Measurements from ENCODE around the gene BORCS6. TPM values are rescaled to one million over a fixed set of nuclear protein-coding genes. Genes with fewer than 3 reads are reported as not detected.

The BORCS6 gene
- total RNA-seq, 1 experiment from 2014 or later = 6.4 TPM

DNA sequence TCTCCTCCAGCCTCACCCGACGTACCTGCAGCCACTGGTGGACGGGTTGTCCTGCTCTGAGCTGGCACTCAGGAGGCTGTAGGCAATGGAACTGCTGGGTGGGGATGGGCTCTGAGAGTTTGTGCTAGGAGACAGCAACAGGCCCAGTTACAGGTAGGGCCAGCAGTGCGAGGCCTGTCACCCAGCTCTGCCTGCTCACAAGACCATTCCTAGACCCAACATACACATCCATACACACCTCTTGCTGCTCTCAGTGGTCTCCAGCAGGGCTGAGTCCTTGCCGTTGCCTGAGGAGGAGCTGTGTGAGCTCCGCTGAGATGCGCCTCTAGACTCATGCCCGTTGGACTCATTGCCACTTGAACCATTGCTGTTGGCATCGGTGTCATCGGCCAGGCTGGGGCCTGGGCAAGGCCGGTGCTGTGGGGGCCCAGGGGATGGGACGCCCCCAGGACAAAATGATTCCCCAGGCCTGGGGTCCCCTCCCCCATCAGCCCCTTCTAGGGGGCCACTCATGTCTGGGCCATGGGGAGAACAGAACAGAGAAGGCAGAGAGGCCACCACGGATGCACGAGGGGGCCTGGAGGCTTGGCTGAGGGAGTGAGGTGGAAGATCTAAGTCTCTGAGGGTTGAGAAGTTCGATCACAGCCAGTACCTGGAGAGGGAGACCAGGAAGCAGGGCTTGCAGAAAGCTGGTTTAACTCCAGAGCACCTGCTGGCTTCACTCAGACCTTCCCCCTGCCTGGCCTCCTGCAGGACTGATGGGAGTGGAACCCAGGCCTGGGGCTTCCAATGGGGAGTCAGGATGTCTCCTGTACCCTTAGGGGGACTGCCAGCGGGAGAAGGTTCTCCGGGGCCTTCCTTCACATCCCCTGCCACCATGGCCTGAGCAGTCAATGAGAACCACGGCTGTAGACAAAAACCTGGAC, 39.5 kb downstream of the BORCS6 start:
- no peaks in the 10 kb centered on the region for H3K27me3 ChIP-seq (ENCODE audit: insufficient read depth, low read length)
- intact Hi-C loops (cut with micrococcal nuclease) = no loop called here
- peaks cover 40 to 50% of the 10 kb centered on the region in 2 experiments for H3K36me3 ChIP-seq (ENCODE audit: control insufficient read depth in 1 of 2, insufficient read depth in 2 of 2, low read length in 2 of 2)
- ChIA-PET POLR2A (interaction anchor here (0.8 to 1.6 kb wide), 4 partner anchors 9 to 40 kb away, joined by 4 to 6 read pairs (median 4); partner anchors contain the start of gene BORCS6), RAD21 (ENCODE audit: low non-redundant PET in 1 of 2, low total read pairs in 2 of 2, uncharacterized antibody in 2 of 2, unreplicated experiment in 2 of 2) (no interaction called here), CTCF (interaction anchor here (0.6 to 1.0 kb wide), 2 partner anchors 9 to 11 kb away, joined by 4 read pairs; no protein-coding TSS in a partner anchor)
- TF ChIP-seq ZNF274 (IDR thresholded peaks at IDR 0.05; ENCODE audit: low read depth, low read length) (no peak), JUND (IDR thresholded peaks at IDR 0.05) (no peak), SIN3A (IDR thresholded peaks at IDR 0.05; ENCODE audit: low read depth) (no peak)
- TF ChIP-seq, protein P1, sequence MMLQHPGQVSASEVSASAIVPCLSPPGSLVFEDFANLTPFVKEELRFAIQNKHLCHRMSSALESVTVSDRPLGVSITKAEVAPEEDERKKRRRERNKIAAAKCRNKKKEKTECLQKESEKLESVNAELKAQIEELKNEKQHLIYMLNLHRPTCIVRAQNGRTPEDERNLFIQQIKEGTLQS (IDR thresholded peaks at IDR 0.05) = no peak
- peak overlapping the region; percentile 99 for H3K9ac ChIP-seq (ENCODE audit: low read length)
- H4K20me1 ChIP-seq (ENCODE audit: insufficient read depth) = no peaks in the 10 kb centered on the region
- H2AFZ ChIP-seq (ENCODE audit: low read depth, low read length, poor library complexity, severe bottlenecking) = no peak overlapping the region
- H3K27ac ChIP-seq (ENCODE audit: low read depth, low read length) = peak overlapping the region; percentile 77
- H3K4me2 ChIP-seq (ENCODE audit: low read length) = peak overlapping the region; percentile 100
- H3K4me1 ChIP-seq (ENCODE audit: control insufficient read depth in 1 of 2, insufficient read depth in 2 of 2, low read length in 2 of 2) = peaks cover 35 to 51% of the 10 kb centered on the region in 2 experiments
- peaks cover 51% of the 10 kb centered on the region for H3K79me2 ChIP-seq (ENCODE audit: insufficient read depth, low read length)
- no peaks in the 10 kb centered on the region for H3K9me2 ChIP-seq (ENCODE audit: insufficient read depth)
- BruUV-seq (replicated peaks) = no TSS peak
- DNase-seq (ENCODE audit: low read depth, low spot score) (no peak), ATAC-seq (peak; percentile 0; the same call in 1 of the 2 replicates)
- H3K4me3 ChIP-seq (replicated peaks in 1 of 2; ENCODE audit: low read depth in 1 of 2, low read length in 2 of 2) = peak overlapping the region; percentile 85 to 91
- H3K9me3 ChIP-seq (ENCODE audit: control insufficient read depth in 1 of 2, insufficient read depth in 1 of 2, low read depth in 1 of 2, low read length in 2 of 2) = no peaks in the 10 kb centered on the region

DNA sequence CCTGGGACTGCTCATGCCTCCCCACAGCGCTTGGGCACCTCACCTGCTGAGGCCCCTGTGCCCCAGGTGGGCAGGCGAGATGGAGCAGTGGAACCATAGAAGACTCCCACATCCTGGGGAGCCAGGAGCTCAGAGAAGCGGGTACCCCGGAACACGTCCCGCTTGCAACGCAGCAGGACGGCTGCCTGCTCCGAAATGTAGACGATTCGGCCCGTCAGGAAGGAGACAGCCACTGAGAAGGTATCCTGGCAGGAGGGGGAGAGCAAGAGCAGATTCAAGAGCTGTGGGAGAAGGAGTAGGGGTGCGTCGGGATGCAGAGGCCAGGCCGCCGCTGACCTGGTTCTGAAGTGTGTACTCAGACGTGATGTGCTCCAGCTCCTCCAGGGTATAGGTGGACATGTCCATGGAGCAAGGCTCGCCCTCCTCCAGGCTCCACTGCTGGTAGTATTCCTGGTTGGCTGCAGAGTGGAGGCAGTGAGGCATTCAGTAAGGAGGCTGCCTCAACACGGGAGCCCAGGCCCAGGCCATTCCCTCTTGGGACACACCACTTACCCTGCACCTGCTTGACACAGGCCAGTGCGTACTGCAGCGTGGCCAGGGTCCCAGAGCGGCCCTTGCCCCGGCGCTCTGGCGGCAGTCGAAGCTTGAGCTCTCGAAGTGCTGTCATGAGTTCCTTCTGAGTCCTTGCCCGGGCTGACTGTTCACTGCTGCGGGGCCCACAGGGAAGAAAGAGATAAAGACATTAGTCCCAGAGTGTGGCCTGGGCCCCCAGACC, 40.4 kb downstream of the BORCS6 start:
- no peaks in the 10 kb centered on the region for H3K27me3 ChIP-seq (ENCODE audit: insufficient read depth, low read length)
- BruUV-seq (replicated peaks) = no TSS peak
- no peak overlapping the region for H2AFZ ChIP-seq (ENCODE audit: low read depth, low read length, poor library complexity, severe bottlenecking)
- peaks cover 27 to 42% of the 10 kb centered on the region in 2 experiments for H3K4me1 ChIP-seq (ENCODE audit: control insufficient read depth in 1 of 2, insufficient read depth in 2 of 2, low read length in 2 of 2)
- H3K9me3 ChIP-seq (ENCODE audit: control insufficient read depth in 1 of 2, insufficient read depth in 1 of 2, low read depth in 1 of 2, low read length in 2 of 2) = no peaks in the 10 kb centered on the region
- H3K36me3 ChIP-seq (ENCODE audit: control insufficient read depth in 1 of 2, insufficient read depth in 2 of 2, low read length in 2 of 2) = peaks cover 40 to 53% of the 10 kb centered on the region in 2 experiments
- H3K27ac ChIP-seq (ENCODE audit: low read depth, low read length) = peak overlapping the region; percentile 77; the same call in 1 of the 2 replicates
- POLR2A ChIA-PET = no interaction called here
- CTCF ChIA-PET = no interaction called here
- DNase-seq (ENCODE audit: low read depth, low spot score) (no peak), ATAC-seq (no peak)
- H4K20me1 ChIP-seq (ENCODE audit: insufficient read depth) = no peaks in the 10 kb centered on the region
- no peaks in the 10 kb centered on the region for H3K9me2 ChIP-seq (ENCODE audit: insufficient read depth)
- no peak overlapping the region for H3K4me3 ChIP-seq (replicated peaks in 1 of 2; ENCODE audit: low read depth in 1 of 2, low read length in 2 of 2)
- TF ChIP-seq ZNF274 (IDR thresholded peaks at IDR 0.05; ENCODE audit: low read depth, low read length) = no peak
- TF ChIP-seq ELF1 (IDR thresholded peaks at IDR 0.05; ENCODE audit: borderline replicate concordance, low read depth) = no peak
- TF ChIP-seq CBX3 (IDR thresholded peaks at IDR 0.05; ENCODE audit: low read depth) = no peak
- no peak for TF ChIP-seq JUND (IDR thresholded peaks at IDR 0.05)
- RAD21 ChIA-PET (ENCODE audit: low non-redundant PET in 1 of 2, low total read pairs in 2 of 2, uncharacterized antibody in 2 of 2, unreplicated experiment in 2 of 2) = no interaction called here
- no peak overlapping the region for H3K9ac ChIP-seq (ENCODE audit: low read length)
- intact Hi-C loops (cut with micrococcal nuclease) = no loop called here
- peaks cover 43% of the 10 kb centered on the region for H3K79me2 ChIP-seq (ENCODE audit: insufficient read depth, low read length)
- no peak overlapping the region for H3K4me2 ChIP-seq (ENCODE audit: low read length)
